ENCODE data around the gene LILRB5. TPM values are rescaled to one million over a fixed set of nuclear protein-coding genes. Genes with fewer than 3 reads are reported as not detected.
"Not testable (repeated sequence)": the region's sequence is repeated elsewhere in the genome, so short reads cannot be mapped to it uniquely, and the experiment has no call there.

The LILRB5 gene
- total RNA-seq, 1 experiment from 2014 or later = not detected

- Histone ChIP-seq H3K27me3 (replicated peaks; ENCODE audit: insufficient read depth, low read depth, low read length, poor library complexity) (peaks cover 28% of the 10 kb centered on the region), H3K4me1 (ENCODE audit: insufficient read depth, low read length, poor library complexity, severe bottlenecking) (no peaks in the 10 kb centered on the region), H3K36me3 (ENCODE audit: insufficient read depth, low read length, poor library complexity, severe bottlenecking) (no peaks in the 10 kb centered on the region), H3K4me3 (ENCODE audit: low read depth, low read length, poor library complexity, severe bottlenecking) (no peak overlapping the region), H3K27ac (ENCODE audit: low read depth, low read length, poor library complexity, severe bottlenecking) (no peak overlapping the region), H3K9me3 (ENCODE audit: low read depth, low read length, poor library complexity, severe bottlenecking) (no peaks in the 10 kb centered on the region)
- ChIA-PET CTCF (no interaction called here), POLR2A (ENCODE audit: low non-redundant PET) (no interaction called here)
- intact Hi-C loops (cut with micrococcal nuclease; ENCODE audit: unreplicated experiment) = no loop called here
- no TSS peak for BruUV-seq (replicated peaks)
- no peak for DNase-seq (ENCODE audit: low spot score)
- TF ChIP-seq EZH2 (IDR thresholded peaks at IDR 0.05; ENCODE audit: borderline replicate concordance, low read depth, low read length, poor library complexity, severe bottlenecking) (no peak), CTCF (conservative IDR thresholded peaks at IDR 0.05; ENCODE audit: low read depth, low read length) (no peak)
Measured at GRCh38 chr19:54275951-54276350, 18.9 kb upstream of the LILRB5 start.

- peaks cover 28% of the 10 kb centered on the region for H3K27me3 ChIP-seq (replicated peaks; ENCODE audit: insufficient read depth, low read depth, low read length, poor library complexity)
- H3K36me3 ChIP-seq (ENCODE audit: insufficient read depth, low read length, poor library complexity, severe bottlenecking); BruUV-seq (replicated peaks); H3K9me3 ChIP-seq (ENCODE audit: low read depth, low read length, poor library complexity, severe bottlenecking); intact Hi-C loops (cut with micrococcal nuclease; ENCODE audit: unreplicated experiment); H3K27ac ChIP-seq (ENCODE audit: low read depth, low read length, poor library complexity, severe bottlenecking); POLR2A ChIA-PET (ENCODE audit: low non-redundant PET); DNase-seq (ENCODE audit: low spot score); H3K4me1 ChIP-seq (ENCODE audit: insufficient read depth, low read length, poor library complexity, severe bottlenecking); CTCF ChIA-PET; H3K4me3 ChIP-seq (ENCODE audit: low read depth, low read length, poor library complexity, severe bottlenecking): not testable (repeated sequence)
Measured at GRCh38 chr19:54274516-54274915, 17.4 kb upstream of the LILRB5 start.

- POLR2A ChIA-PET (ENCODE audit: low non-redundant PET) = no interaction called here
- no peaks in the 10 kb centered on the region for H3K4me1 ChIP-seq (ENCODE audit: insufficient read depth, low read length, poor library complexity, severe bottlenecking)
- no peak overlapping the region for H3K4me3 ChIP-seq (ENCODE audit: low read depth, low read length, poor library complexity, severe bottlenecking)
- CTCF ChIA-PET = no interaction called here
- intact Hi-C loops (cut with micrococcal nuclease; ENCODE audit: unreplicated experiment) = no loop called here
- no peak for DNase-seq (ENCODE audit: low spot score)
- no TSS peak for BruUV-seq (replicated peaks)
- peaks cover 31% of the 10 kb centered on the region for H3K27me3 ChIP-seq (replicated peaks; ENCODE audit: insufficient read depth, low read depth, low read length, poor library complexity)
- H3K27ac ChIP-seq (ENCODE audit: low read depth, low read length, poor library complexity, severe bottlenecking) = no peak overlapping the region
- TF ChIP-seq CTCF (conservative IDR thresholded peaks at IDR 0.05; ENCODE audit: low read depth, low read length) (no peak), EZH2 (IDR thresholded peaks at IDR 0.05; ENCODE audit: borderline replicate concordance, low read depth, low read length, poor library complexity, severe bottlenecking) (no peak)
- no peaks in the 10 kb centered on the region for H3K9me3 ChIP-seq (ENCODE audit: low read depth, low read length, poor library complexity, severe bottlenecking)
- no peaks in the 10 kb centered on the region for H3K36me3 ChIP-seq (ENCODE audit: insufficient read depth, low read length, poor library complexity, severe bottlenecking)
Measured at GRCh38 chr19:54273821-54274220, 16.7 kb upstream of the LILRB5 start.

GRCh38 chr19:54272181-54272580 lies 15.1 kb upstream of the LILRB5 start:
- POLR2A ChIA-PET (ENCODE audit: low non-redundant PET); H3K4me1 ChIP-seq (ENCODE audit: insufficient read depth, low read length, poor library complexity, severe bottlenecking); H3K27ac ChIP-seq (ENCODE audit: low read depth, low read length, poor library complexity, severe bottlenecking); BruUV-seq (replicated peaks); H3K36me3 ChIP-seq (ENCODE audit: insufficient read depth, low read length, poor library complexity, severe bottlenecking); H3K4me3 ChIP-seq (ENCODE audit: low read depth, low read length, poor library complexity, severe bottlenecking); CTCF ChIA-PET; intact Hi-C loops (cut with micrococcal nuclease; ENCODE audit: unreplicated experiment); H3K9me3 ChIP-seq (ENCODE audit: low read depth, low read length, poor library complexity, severe bottlenecking); DNase-seq (ENCODE audit: low spot score): not testable (repeated sequence)
- H3K27me3 ChIP-seq (replicated peaks; ENCODE audit: insufficient read depth, low read depth, low read length, poor library complexity) = peaks cover 38% of the 10 kb centered on the region

GRCh38 chr19:54271587-54271986 lies 14.5 kb upstream of the LILRB5 start:
- CTCF ChIA-PET; POLR2A ChIA-PET (ENCODE audit: low non-redundant PET): not testable (repeated sequence)

More at GRCh38 chr19:54271587-54271986, 14.5 kb upstream of the LILRB5 start:
- intact Hi-C loops (cut with micrococcal nuclease; ENCODE audit: unreplicated experiment); H3K9me3 ChIP-seq (ENCODE audit: low read depth, low read length, poor library complexity, severe bottlenecking); DNase-seq (ENCODE audit: low spot score); H3K4me3 ChIP-seq (ENCODE audit: low read depth, low read length, poor library complexity, severe bottlenecking); H3K4me1 ChIP-seq (ENCODE audit: insufficient read depth, low read length, poor library complexity, severe bottlenecking); BruUV-seq (replicated peaks); H3K27ac ChIP-seq (ENCODE audit: low read depth, low read length, poor library complexity, severe bottlenecking); H3K36me3 ChIP-seq (ENCODE audit: insufficient read depth, low read length, poor library complexity, severe bottlenecking): not testable (repeated sequence)
- peaks cover 38% of the 10 kb centered on the region for H3K27me3 ChIP-seq (replicated peaks; ENCODE audit: insufficient read depth, low read depth, low read length, poor library complexity)
